ENCODE results near the gene FCHSD2. TPM values are rescaled to one million over a fixed set of nuclear protein-coding genes. Genes with fewer than 3 reads are reported as not detected.

Gene FCHSD2
- total and polyA plus RNA-seq, 2 donors (not counting 3 experiments of a cell fraction or from before 2014, with no cell fraction given) = 20.8 to 56.9 TPM

GRCh38 chr11:72989727-72990126 lies 152.4 kb downstream of the FCHSD2 start:
- intact Hi-C loops (cut with micrococcal nuclease) = no loop called here
- CTCF ChIA-PET = no interaction called here
- Histone ChIP-seq H3K4me2 (ENCODE audit: insufficient read depth, low read length) (no peak overlapping the region), H3K27ac (ENCODE audit: insufficient read depth, low read depth, low read length) (no peak overlapping the region), H3K27me3 (ENCODE audit: control insufficient read depth in 2 of 2, insufficient read depth in 2 of 2, low read length in 2 of 2) (no peaks in the 10 kb centered on the region), H2AFZ (ENCODE audit: low read depth, low read length) (no peak overlapping the region), H3K9ac (replicated peaks; ENCODE audit: extremely low read depth, insufficient read depth, low read length) (no peak overlapping the region), H3K4me3 (replicated peaks in 1 of 3; ENCODE audit: insufficient read depth in 1 of 3, low read depth in 1 of 3, low read length in 3 of 3) (no peak overlapping the region), H3K9me3 (replicated peaks; ENCODE audit: control insufficient read depth, insufficient read depth, low read length) (no peaks in the 10 kb centered on the region), H3K9me1 (replicated peaks; ENCODE audit: control insufficient read depth, extremely low read depth, insufficient read depth, low read length) (no peaks in the 10 kb centered on the region), H3K36me3 (ENCODE audit: control insufficient read depth in 2 of 2, extremely low read depth in 1 of 2, insufficient read depth in 2 of 2, low read length in 2 of 2) (peaks cover 0 to 10% of the 10 kb centered on the region in 2 experiments), H4K20me1 (replicated peaks; ENCODE audit: control insufficient read depth, extremely low read depth, insufficient read depth, low read length) (no peaks in the 10 kb centered on the region), H3K79me2 (ENCODE audit: control insufficient read depth, insufficient read depth, low read length) (peaks cover 11% of the 10 kb centered on the region), H3K4me1 (ENCODE audit: control insufficient read depth, extremely low read depth, insufficient read depth, low read length) (no peaks in the 10 kb centered on the region)
- POLR2A ChIA-PET = no interaction called here
- dilution Hi-C loops (cut with MboI; ENCODE audit: extremely low pct_ligation_motif_present, low sequenced_read_pairs) = no loop called here
- TF ChIP-seq GATA2 (IDR thresholded peaks at IDR 0.05; ENCODE audit: insufficient read depth, insufficient read length, low read depth, low read length) (no peak), EZH2 (IDR thresholded peaks at IDR 0.05; ENCODE audit: borderline replicate concordance, low read depth, low read length, severe bottlenecking) (no peak), POLR2AphosphoS5 (IDR thresholded peaks at IDR 0.05; ENCODE audit: insufficient read depth, low read depth, low read length) (no peak), JUN (IDR thresholded peaks at IDR 0.05; ENCODE audit: borderline replicate concordance, insufficient read depth, insufficient read length, low read depth) (no peak), CTCF (IDR thresholded peaks at IDR 0.05; ENCODE audit: extremely low read depth in 1 of 2, insufficient read depth in 1 of 2, low read depth in 1 of 2, low read length in 2 of 2) (no peak), FOS (IDR thresholded peaks at IDR 0.05; ENCODE audit: borderline replicate concordance, insufficient read depth, low read length) (no peak)
- DNase-seq (ENCODE audit: low read depth, low spot score) (no peak), FAIRE-seq (no peak)
- BruUV-seq (replicated peaks) = no TSS peak

Data from endothelial cell of umbilical vein (primary cell).